DMS114 treated with DMSO at 0.1 percent for 48 hours (cell line): ENCODE results near the gene GRAMD1B.

Experiments
- DNase-seq: peaks from one replicate; lab custom pipeline; 2025; ENCODE audit not compliant: unreplicated experiment; lab: John Stamatoyannopoulos, UW

Gene GRAMD1B

GRCh38 chr11:123527526-123527925 is 97.5 kb downstream of the GRAMD1B start:
- DNase-seq, result no peak

- no peak for DNase-seq
Observed at GRCh38 chr11:123527947-123528346, 97.9 kb downstream of the GRAMD1B start.

GRCh38 chr11:123531325-123531724 is 101.3 kb downstream of the GRAMD1B start:
- no peak for DNase-seq

- no peak for DNase-seq
Observed at GRCh38 chr11:123532131-123532530, 102.1 kb downstream of the GRAMD1B start.

- no peak for DNase-seq
Observed at GRCh38 chr11:123535401-123535800, 105.3 kb downstream of the GRAMD1B start.

- DNase-seq, result no peak
Observed at GRCh38 chr11:123536690-123537437, 106.8 kb downstream of the GRAMD1B start.

- DNase-seq, result no peak
Observed at GRCh38 chr11:123537726-123538125, 107.7 kb downstream of the GRAMD1B start.

GRCh38 chr11:123543797-123544196 is 113.7 kb downstream of the GRAMD1B start:
- DNase-seq, result no peak

GRCh38 chr11:123544631-123545375 is 114.7 kb downstream of the GRAMD1B start:
- DNase-seq, result no peak

GRCh38 chr11:123545726-123546270 is 115.7 kb downstream of the GRAMD1B start:
- no peak for DNase-seq

- no peak for DNase-seq
Observed at GRCh38 chr11:123546515-123546914, 116.4 kb downstream of the GRAMD1B start.

- DNase-seq, result no peak
Observed at GRCh38 chr11:123547180-123547579, 117.1 kb downstream of the GRAMD1B start.

- no peak for DNase-seq
Observed at GRCh38 chr11:123548774-123549173, 118.7 kb downstream of the GRAMD1B start.

GRCh38 chr11:123549926-123550917 is 120.2 kb downstream of the GRAMD1B start:
- DNase-seq, result no peak

- DNase-seq, result no peak
Observed at GRCh38 chr11:123551079-123551478, 121.0 kb downstream of the GRAMD1B start.

GRCh38 chr11:123556633-123557032 is 126.6 kb downstream of the GRAMD1B start:
- no peak for DNase-seq

- DNase-seq, result no peak
Observed at GRCh38 chr11:123558536-123559315, 128.7 kb downstream of the GRAMD1B start.

GRCh38 chr11:123559523-123559955 is 129.5 kb downstream of the GRAMD1B start:
- DNase-seq, result no peak

- DNase-seq, result no peak
Observed at GRCh38 chr11:123560006-123560405, 129.9 kb downstream of the GRAMD1B start.

- DNase-seq, result no peak
Observed at GRCh38 chr11:123561431-123561800, 131.3 kb downstream of the GRAMD1B start.
